Central memory CD4-positive, alpha-beta T cell (primary cell): ENCODE data around the gene SLFN14.
"Not testable (repeated sequence)": the region's sequence is repeated elsewhere in the genome, so short reads cannot be mapped to it uniquely, and the experiment has no call there.

ENCODE experiments used
- DNase-seq: peaks from one replicate; pipeline ENCODE4 v3.0.0; 2022

Gene SLFN14

DNA sequence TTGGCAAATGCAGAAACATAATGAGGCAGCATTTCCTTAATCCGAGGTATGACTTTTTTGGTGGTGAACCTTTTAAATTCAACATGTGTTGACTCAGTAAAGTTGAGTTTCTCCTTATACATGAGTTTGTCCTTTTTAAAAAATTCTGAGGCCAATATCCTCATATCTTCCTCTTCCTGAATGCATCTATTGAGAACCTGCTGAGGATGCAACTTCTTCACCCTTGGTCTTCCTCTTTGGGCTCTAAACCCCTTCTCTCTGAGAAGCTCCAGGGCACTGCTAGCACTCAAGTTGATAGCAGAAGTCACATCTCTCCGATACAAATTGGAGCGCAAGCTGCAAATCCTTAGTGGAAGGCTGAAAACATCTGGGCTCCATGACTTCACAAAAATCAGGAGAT is 3.3 kb downstream of the SLFN14 start:
- no peak for DNase-seq

DNA sequence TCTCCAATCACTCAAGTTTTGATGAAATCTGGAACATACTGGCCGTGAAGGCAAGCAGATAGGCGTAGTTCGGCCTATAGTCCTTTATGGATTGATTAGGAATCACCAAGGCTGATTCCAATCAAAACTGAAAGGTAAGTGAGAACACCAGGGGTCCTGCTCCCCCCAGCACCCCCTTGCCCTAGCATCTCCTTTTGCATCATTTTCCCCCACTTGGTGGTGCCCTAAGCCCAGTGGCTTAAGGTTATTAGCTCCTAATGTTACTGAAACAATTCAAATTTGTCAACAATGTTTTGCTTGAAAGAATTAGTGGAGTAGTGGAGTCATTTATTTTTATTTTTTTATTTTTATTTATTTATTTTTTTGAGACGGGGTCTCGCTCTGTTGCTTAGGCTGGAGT is 4.9 kb downstream of the SLFN14 start:
- DNase-seq: no peak

DNA sequence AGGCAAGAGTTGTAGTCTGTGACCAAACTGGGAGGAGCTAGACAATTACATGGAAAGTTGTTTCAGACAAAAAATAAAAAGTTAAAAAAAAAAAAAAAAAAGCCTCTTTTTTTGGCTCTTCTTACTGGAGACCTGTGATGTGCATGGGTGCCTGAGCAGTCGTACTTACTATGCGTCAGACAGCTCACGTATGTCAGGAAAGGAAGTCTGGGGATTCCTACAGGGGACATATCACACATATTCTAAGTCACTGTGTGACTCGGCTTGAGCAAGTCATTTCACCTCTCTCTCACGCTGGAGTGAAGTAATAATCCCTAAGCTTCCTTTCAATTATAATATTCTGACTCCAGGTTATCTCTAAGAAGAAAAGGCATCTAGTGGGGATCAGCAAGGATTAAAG is 6.0 kb downstream of the SLFN14 start:
- DNase-seq: no peak

DNA sequence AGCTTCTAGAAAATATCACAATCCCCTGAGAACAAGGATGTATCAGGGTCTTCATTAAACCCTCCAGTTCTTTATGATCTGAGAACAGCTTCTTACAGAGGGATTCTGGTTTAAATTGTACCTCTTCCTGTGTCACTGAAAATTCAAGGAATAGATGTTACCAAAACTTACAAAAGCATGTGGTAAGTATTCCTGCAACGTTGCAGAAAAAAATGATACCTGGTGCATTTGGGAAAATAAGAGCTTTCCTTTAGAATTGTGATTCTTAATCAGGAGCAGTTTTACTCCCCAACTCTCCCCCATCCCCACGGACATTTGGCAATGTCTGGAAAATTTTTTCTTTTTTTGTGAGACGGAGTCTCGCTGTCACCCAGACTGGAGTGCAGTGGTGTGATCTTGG is 7.3 kb downstream of the SLFN14 start:
- no peak for DNase-seq

DNA sequence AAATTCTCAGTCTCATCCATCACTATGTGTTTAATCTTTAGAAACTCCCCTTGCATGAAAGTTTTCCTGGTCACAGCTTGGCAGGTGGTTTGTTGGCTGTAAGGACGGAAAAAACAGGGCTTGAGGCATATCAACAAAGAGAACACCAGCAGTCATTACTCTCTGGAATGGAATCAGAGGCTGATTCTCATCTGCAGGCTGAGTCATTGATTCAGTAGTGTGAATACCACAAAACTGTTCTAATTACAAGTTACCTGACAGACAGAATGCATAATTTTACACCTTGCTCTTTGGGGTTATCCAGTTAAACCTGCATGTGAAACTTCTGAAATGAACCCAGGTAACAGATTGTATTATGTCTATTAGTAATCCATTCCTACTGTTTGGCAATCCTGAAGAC is 11.6 kb downstream of the SLFN14 start:
- DNase-seq: no peak

DNA sequence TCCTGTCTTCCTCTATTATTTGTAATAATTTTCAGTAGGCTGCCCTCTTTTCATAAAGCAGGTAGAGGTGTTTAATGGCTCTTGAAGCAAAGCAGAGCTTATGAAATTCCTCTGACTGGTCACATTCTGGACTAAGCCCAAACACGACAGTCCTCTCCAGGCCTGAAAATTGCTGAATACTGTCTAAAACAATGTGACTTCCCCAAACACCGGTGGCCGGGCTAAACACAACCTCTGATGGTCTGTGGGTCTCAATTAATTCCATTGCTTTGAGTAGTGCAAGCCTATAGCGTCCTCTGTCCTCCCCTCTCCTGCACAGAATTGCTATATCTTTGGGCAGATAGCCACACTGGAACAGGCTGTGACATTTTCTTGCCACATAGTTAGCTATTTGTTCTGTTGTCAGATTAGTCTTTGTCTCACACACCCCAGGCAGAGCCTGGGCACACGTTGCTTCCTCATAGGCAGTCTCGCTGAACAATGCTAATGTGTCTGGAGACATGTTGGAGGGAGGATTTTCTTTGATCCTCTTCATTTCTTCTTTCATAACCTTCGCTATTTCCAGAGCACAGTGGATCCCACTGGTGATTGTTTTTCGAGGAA is 12.3 kb downstream of the SLFN14 start:
- no peak for DNase-seq

DNA sequence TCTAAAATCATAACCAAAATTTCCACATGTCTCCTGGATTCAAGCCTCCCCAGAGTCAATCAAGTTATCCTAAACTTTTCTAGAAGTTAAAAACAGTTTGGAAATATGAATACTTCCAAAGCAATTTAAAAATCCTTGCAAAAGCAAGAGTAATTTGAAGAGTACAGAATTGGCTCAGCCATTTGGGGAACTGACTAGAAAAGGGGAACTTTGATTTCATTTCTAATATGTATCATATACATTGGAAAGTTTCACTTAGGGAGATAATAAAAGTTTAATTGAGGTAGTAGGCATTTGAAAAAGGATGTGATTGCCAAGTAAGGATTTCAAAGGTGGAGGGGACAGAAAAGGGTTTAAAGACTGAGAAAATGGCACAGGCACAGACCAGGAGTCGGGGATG is 14.1 kb downstream of the SLFN14 start:
- no peak for DNase-seq

DNA sequence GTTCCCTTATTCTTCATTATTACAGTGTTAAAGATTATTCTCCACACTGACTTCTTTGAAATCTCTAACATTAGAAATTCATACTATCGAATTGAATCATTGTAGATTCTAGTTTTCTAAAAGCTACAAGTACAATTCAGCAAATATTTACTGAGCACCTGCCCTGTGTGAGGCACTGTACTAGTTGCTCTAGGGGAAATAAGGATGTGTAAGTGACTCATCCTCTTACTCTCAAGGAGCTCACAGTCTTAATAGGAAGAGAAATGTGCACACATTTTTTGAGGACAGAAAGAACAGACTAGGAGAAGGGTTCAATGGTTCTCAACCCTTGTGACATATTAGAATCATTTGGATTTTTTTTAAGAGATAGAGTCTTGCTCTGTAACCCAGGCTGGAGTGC is 15.5 kb downstream of the SLFN14 start:
- DNase-seq: no peak

DNA sequence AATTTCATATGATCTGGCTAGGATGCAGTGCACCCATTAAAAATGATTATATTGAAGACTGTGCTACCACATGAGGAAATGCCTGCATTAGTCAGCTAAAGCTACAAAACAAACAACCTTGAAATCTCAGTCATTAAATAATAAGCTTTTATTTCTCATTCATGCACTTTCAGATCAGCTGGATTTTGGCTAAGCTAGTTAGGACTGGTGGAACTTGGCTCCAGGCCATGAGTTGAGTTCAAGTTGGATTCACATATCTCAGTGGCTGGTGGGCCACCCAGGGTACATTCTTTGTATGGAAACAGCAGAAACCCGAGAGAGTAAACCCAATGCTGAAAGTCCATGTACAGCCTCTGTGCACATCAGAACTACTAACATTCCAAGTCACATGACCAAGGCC is 16.8 kb downstream of the SLFN14 start:
- no peak for DNase-seq

DNA sequence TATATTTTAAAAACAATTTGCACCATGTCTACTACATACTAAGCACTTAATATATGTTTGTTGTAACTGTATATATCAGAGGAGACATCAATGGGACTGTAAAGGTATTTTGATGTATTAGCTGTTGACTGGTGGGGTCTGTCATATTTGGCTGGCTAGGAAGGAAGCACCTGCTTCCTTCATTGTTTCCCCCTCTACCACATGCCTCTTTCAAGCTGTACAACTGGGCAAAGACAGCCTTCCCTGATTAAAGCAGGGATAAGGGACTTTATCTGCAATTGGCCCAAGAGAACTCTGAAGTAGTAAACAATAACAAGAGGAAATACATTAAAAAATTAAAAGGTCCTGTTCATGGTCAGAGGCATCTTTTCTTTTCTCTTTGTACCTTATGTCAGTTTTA is 17.6 kb downstream of the SLFN14 start:
- DNase-seq: no peak

DNA sequence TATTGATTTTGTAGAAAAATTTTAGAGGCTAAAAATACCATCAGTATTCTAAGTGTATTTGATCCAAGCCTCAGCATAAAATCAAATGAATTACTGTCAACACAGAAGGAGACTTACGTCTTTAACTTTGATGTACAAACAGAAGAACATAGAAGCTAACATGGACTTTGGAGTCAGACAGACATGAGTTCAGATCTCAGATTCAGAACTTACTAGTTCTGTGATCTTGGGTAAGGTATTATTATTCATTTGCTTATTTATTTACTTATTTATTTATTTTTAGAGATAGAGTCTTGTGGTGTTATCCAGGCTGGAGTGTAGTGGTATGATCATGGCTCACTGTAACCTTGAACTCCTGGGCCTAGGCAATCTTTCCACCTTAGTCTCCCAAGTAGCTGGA is 19.2 kb downstream of the SLFN14 start:
- DNase-seq: no peak

DNA sequence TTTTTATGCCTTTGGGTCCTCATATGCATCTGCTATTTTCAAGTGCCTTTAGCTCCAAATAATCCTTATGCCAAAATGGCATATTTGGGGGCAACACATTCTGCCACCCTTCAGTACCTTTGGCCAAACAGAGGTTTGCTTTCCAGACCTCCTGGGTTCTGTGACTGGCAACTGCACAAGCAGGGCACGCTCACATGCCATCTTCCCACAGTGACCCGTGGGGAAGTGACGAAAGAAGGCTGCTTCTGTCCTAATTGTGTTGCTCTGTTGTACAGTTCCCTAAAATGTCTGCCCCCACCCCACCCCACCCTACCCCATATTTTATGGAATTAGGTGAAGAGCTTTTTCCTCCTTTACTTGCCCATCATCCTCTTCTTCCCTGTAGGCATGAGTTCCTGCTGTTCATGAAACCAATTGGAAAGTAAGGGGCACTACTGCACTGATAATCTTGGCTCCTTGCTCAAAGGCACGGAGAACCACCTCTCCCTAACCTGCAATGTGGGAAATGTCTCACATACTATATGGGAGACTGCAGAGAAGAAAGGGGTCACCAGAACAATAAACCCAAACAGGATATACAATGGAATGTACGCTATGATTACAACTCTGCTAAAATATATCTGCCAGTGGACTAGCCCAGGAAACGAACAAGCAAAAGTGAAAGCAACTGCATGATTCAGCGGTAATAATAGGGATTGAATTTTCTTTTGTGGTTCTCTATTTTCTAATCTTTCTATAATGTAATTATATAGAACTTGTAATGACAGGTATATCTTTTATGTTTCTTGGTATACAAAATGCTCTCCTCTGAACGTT is 19.8 kb downstream of the SLFN14 start:
- DNase-seq: peak; percentile 50

DNA sequence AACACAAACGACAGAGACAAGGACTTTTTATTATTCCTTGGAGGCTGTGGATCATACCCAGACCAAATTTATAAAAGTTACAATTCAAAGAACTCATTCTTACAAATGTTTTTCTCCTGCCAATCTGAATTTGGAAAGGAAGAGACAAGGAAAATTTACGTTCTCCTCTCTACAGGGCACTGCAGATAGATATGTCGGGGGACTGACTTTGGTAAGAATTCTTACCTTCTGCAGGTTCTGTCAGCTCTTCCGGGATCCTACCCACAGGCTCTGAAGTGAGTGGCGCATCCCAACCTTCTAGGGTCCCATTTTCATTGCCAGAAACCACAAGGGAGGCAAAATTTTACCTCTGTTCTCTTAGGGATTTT is 21.0 kb downstream of the SLFN14 start:
- DNase-seq: no peak

DNA sequence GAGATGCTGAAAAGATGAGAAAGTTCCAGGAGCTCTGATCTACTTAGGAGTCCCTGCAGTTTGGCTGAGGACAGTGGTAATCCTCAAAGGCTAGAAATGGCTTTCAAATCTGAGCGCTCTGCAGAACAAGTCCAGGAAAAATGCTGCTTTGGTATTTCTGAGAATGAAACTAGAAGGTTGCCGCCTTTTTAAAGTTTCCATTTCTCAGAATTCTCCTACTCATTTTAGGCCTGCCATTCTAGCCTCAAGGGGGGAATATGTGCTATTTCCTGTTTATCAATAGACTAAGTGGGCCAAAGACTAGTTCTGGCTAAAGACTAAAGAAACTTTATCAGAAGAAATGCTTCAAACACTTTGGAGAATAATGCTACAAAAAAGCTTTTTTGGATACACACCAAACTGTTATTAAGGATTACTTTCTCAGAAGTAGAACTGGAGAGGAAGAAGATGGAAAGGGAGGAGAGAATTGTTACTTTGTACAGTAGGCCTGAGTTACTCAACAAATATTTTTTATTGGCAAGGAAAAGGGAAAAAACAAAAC is 22.9 kb downstream of the SLFN14 start, which contains the start of gene SLFN12L:
Gene SLFN12L, minus strand, starts transcription at position 78 of the 541 bp plus-strand sequence. CDS start 15,314 bp downstream, outside the sequence.
- peak; percentile 40 for DNase-seq

DNA sequence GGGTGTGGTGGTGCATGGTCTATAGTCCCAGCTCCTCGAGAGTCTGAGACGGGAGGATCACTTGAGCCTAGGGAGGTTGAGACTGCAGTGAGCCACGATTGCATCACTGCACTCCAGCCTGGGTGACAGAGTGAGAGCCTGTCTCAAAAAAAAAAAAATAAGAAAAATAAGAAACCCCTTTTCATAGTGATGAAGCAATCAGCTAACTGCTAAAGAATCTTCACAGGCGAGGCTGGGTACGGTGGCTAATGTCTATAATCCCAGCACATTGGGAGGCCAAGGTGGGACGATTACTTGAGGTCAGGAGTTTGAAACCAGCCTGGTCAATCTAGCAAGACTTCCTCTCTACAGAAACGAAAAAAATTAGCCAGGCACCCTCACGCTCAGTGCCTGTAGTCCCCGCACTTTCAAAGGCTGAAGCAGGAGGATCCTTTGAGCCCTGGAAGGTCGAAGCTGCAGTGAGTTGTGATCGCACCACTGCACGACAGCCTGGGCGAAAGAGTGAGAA is 23.9 kb downstream of the SLFN14 start:
- no peak for DNase-seq

DNA sequence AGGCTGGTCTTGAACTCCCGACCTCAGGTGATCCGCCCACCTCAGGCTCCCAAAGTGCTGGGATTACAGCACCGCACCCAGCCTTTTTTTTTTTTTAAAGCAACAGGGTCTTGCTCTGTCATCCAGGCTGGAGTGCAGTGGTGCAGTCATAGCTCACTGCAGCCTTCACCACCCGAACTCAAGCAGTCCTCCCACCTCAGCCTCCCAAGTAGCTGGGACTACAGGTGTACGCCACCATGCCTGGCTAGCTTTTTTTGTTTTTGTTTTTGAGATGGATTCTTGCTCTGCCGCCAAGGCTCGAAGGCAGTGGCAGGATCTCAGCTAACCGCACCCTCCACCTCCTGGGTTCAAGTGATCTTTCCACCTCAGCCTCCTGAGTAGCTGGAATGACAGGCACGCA is 25.2 kb downstream of the SLFN14 start:
- not testable (repeated sequence) for DNase-seq

DNA sequence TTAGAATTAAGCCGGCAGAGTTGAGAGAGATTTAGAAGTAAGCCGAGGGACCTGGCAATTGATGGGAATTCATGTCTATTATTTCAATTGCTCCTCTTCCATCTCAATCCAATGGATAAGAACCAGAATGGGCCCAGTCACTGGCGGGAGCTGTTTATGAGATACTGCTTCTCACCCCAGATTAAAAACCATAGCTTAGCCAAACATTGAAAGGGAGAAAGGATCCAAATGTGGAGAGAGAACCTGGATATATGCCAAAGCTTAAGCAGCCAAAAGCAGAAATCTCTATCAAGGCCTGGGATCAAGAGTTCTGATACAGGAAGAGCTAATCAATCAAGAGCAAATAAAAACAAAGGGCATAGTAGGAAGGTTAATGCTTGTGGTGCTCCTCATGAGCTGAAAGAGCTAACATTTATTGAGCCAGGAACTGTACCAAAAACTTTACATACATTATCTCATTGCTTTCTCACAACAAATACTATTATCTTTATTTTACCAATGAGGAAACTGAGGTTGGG is 26.0 kb downstream of the SLFN14 start:
- no peak for DNase-seq

DNA sequence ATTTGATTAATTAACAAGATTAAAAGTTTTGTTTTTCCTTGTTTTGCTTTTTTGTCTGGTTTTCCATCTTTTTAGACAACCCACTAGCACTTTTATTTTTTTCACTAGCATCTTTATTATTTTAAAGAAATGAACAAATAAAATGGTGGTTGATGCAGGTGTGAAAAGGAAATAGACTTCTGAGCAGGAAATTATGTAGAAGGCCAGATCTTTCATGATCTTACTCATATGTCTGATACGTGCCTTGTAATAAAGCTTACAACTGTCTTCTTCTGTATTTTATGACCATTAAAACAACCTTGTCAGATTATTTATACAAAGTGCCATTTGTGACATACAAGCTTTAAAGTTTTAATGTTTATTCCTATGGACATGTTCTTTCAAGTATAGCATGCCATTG is 29.5 kb downstream of the SLFN14 start:
- no peak for DNase-seq

DNA sequence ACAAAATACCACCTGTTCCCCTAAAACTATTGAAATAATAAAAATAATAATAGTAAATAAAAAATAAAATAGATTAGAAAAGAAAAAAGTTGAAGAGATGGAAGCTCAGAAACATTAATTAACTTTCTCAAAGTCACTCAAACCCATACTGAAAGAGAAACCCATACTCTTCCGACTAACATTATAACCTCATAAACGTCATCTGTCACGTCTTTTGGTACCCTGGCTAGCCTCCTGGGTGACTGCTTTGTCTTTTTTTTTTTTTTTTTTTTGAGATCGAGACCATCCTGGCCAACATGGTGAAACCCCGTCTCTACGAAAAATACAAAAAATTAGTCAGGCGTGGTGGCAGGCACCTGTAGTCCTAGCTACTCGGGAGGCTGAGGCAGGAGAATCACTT is 30.8 kb downstream of the SLFN14 start:
- no peak for DNase-seq

DNA sequence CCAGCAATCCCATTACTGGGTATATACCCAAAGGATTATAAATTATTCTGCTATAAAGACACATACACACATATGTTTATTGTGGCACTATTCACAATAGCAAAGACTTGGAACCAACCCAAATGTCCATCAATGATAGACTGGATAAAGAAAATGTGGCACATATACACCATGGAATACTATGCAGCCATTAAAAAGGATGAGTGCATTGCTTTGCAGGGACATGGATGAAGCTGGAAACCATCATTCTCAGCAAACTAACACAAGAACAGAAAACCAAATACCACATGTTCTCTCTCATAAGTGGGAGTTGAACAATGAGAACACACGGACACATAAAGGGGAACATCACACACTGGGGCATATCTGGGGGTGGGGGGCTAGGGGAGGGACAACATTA is 31.3 kb downstream of the SLFN14 start:
- not testable (repeated sequence) for DNase-seq

DNA sequence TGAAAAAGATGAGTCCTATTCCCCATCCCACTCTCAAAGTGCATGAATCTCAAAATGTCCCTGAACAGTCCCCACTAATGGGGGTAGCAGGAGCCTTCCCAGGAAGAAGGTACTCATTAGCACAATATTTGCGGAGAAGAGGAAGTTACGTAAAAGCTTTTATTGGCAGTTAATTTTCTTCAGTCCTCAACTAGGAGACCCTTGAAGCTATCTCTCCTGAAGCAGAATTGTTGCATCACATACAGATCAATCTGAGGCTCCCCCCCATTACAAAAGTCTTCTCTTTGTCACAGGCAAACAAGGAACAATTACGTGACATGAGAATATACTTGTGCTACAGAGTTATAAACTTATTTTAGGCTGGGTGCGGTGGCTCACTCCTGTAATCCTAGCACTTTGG is 37.3 kb downstream of the SLFN14 start:
- DNase-seq: no peak

DNA sequence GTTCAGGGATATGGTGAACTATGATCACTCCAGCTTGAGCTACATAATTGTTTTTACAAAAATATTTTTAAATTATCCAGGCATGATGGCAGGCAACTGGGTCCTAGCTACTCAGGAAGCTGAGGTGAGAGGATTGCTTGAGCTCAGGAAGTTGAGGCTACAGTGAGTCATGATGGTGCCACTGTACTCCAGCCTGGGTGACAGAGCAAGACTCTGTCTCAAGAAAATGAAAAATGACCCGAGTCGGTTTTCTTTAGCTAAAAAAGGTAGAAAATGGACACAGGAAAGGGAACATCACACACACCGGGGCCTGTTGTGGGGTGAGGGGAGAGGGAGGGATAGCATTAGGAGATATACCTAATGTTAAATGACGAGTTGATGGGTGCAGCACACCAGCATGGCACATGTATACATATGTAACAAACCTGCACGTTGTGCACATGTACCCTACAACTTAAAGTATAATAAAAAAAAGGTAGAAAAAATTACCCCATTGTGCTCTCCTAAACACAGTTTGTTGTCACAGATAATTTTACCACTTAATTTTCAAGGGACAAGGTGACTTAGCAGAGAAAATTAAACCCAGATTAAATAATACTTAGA is 38.9 kb downstream of the SLFN14 start:
- peak; percentile 61 for DNase-seq

DNA sequence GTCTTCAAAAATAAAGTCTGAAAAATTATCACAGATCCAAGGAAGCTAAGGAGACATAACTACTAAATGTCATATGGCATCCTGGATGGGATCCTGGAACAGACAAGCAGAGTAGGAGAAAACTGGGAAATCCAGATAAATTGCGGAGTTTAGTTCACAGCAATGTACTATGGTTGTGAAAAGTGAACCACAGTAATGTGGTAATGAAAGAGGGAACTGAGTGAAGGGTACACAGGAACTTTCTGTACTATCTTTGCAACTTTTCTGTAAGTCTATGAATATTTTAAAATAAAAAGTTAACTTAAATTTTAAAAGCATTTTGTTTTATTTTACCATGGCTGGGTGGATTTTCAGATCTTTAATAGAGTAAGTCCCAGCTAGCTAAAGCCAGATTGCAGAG is 39.5 kb downstream of the SLFN14 start:
- no peak for DNase-seq
